ENCODE measurements around the gene BIRC6.
"Not testable (repeated sequence)": the region's sequence is repeated elsewhere in the genome, so short reads cannot be mapped to it uniquely, and the experiment has no call there.

BIRC6 gene

GRCh38 chr2:32453242-32454062 is 96.6 kb downstream of the BIRC6 start:
- DNase-seq, result no peak

DNA sequence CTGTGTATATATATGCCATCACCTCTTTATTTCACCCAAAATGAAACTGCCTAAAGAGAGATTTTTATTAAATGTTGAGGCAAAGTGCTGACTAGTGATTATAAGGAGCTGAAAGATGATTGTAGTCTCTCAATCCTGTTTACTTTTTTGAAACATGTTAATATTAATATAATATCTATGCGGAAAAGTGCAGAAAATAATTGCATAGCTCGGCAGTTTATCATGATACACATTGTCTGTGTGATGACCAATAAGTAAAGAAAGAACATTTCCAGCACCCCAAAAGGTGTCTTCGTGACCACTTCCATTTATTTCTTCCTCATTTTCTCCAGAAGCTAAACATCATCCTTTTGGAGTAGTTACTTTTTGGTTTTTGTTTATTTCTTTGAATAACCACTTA is 99.0 kb downstream of the BIRC6 start:
- no peak for DNase-seq

- DNase-seq, result no peak
These were observed 100.0 kb downstream of the BIRC6 start for GRCh38 chr2:32456808-32457207.

GRCh38 chr2:32457814-32458213 is 101.0 kb downstream of the BIRC6 start:
- DNase-seq, result no peak

DNA sequence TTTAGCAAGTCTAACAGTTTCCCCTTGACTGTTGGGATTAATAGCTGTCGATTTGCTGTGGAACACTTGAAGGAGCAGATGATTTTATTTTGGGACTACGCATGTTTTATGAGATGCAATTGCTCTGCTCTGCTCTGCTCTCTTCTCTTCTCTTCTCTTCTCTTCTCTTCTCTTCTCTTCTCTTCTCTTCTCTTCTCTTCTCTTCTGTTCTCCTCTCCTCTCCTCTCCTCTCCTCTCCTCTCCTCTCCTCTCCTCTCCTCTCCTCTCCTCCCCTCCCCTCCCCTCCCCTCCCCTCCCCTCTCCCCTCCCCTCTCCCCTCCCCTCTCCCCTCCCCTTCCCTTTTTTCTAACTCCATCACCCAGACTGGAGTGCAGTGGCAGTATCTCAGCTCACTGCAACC is 104.0 kb downstream of the BIRC6 start:
- not testable (repeated sequence) for DNase-seq

DNA sequence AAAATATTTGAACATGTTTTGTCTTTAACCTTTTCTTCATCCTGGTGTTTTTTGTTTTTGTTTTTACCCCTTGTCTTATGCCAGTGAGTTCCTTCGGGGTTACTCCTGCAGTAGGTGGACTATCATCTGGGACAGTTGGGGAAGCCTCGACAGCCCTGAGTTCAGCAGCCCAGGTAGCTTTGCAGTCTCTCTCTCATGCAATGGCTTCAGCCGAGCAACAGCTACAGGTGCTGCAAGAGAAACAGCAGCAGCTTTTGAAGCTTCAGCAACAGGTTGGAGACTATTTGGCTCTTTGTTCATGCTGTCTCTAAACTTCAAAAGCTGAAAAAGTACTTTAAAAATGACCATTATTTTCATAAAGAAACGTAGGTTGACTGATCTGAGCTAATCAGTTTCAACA is 106.3 kb downstream of the BIRC6 start:
- DNase-seq, result no peak

GRCh38 chr2:32464431-32464830 is 107.6 kb downstream of the BIRC6 start:
- no peak for DNase-seq

DNA sequence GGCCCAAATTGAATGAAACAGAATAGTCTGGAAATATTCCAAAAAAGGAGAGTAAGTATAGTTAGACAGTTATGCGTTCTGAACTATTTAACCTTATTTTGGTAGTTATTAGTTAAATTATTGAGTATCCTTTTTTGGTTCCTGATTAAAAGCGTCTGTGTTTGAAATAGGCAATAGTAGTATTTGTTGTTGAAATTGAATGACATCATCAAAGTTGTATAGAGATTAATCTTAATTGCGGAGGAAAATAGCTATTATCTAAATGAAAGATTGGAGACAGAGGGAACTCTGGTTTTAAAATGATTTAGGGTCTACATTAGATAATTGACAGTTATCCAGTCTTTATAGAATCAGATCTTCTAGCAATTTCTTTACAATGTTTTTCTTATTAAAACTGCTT is 115.8 kb downstream of the BIRC6 start:
- DNase-seq, result no peak

- DNase-seq, result no peak
These were observed 117.6 kb downstream of the BIRC6 start for GRCh38 chr2:32474381-32474780.

DNA sequence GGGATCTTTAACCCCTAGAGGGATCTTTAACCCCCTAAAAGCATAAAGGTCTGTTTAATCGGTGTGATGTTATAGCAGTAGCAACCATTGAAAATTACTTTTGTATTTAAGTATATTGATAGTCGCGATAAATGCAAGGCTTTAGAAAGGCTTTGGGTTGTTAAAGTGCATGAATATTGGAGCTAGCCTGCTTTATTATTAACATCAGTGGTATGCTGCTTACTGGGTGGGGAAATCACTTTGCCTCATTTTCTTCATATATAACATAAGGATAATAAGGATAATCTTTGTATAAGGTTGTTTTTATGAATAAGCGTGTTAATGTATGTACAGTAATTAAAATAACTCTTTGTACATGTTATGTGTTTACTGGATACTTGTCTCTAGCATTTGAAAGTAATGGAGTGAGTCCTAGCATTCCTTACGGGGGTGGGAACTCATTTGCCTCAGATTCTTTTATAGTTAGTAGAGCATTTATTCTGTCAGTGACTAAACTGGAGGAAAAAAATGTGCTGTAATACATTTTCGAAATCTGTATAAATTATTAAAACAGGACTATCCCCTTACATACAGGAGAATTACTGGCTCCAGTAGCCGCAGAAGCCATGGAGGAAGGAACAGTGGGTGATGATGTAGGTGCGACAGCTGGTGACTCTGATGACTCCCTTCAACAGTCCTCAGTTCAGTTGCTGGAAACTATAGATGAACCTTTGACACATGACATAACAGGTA is 122.2 kb downstream of the BIRC6 start:
- DNase-seq, result no peak

DNA sequence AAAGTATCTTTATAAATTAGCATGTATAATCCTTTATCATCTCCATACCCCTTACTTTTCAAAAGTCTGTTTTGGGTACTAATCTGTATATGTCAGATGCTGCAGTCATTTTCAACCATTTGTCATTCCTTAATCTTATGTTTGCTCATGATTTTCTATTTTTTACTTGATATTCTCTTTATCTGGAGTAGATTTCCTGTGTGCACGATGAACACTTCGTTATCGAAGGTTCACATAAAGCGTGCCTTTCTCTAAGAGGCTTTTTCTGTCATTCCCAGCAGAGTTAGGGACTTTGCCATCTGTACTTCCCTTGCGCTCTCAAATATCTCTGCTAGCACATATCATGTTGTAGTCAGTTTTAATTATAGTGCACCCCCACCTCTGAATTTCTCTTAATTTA is 123.2 kb downstream of the BIRC6 start:
- no peak for DNase-seq

- no peak for DNase-seq
These were observed 125.6 kb downstream of the BIRC6 start for GRCh38 chr2:32482471-32482870.

GRCh38 chr2:32484937-32485336 is 128.1 kb downstream of the BIRC6 start:
- no peak for DNase-seq

GRCh38 chr2:32485399-32485798 is 128.6 kb downstream of the BIRC6 start:
- no peak for DNase-seq

GRCh38 chr2:32489061-32489460 is 132.2 kb downstream of the BIRC6 start:
- no peak for DNase-seq

DNA sequence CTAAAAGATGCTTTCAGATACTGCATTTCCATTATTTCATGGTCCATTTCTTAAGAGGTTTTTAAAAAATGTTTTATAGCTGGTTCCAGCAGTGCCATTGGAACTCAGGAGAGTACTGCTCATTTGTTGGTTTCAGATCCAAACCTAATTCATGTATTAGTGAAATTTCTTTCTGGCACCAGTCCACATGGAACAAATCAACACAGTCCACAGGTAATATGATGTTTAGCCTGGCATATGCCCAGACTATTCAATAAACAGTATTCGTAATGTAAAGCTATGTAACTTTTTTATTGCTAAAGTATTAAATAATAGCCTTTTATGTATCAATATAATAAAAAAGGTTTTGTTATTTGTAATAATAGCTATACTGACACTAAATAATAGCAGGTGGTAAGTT is 134.5 kb downstream of the BIRC6 start:
- no peak for DNase-seq

DNA sequence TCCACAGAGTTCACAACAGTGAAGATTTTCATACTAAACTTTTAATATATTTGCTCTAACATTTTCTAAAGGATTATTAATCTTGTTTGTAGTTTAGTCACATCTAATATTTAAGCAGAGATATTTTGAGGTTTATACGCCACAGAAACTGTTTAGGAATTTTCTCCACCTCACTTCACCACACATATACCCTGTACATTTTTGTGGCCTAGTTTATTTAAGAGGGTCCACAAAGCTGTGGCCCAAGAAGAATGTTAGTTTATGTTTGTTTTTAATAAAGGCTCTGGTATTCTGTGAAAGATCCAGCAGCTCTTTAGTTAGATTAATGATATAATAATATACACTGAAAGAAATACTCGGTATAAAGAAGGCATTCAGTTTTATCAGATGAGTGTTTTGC is 138.3 kb downstream of the BIRC6 start:
- DNase-seq, result no peak

- DNase-seq, result no peak
These were observed 139.8 kb downstream of the BIRC6 start for GRCh38 chr2:32496662-32497061.

DNA sequence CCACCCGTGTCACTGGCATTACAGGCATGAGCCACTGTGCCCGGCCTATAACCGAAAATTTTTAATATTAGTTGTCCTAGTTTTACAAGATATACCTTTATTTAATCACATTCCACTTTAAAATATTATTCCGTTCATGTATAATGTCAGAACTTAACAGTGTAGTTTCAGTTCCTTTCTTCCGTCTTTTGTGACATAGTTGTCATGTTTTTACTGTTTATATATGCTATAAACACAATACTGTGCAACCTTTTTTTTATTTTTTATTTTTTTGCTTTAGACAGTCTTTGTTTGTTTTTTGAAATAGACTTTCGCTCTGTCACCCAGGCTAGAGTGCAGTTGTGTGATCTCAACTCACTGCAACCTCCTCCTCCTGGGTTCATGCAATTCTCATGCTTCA is 141.5 kb downstream of the BIRC6 start:
- no peak for DNase-seq

DNA sequence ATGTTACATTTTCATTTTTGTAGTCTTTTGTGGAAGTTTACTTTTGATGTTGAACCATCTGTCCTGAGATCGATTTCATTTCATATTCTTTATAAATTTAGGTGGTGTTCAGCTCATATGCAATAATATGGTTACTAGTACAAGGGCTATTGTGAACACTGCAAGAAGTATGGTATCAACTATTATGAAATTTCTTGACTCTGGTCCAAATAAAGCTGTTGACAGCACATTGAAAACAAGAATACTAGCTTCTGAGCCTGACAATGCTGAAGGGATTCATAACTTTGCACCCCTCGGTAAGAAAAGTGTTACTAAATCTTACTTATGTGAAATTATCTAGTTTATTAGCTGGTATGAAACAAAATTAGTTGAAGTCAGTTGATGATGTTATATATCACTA is 146.1 kb downstream of the BIRC6 start:
- no peak for DNase-seq

DNA sequence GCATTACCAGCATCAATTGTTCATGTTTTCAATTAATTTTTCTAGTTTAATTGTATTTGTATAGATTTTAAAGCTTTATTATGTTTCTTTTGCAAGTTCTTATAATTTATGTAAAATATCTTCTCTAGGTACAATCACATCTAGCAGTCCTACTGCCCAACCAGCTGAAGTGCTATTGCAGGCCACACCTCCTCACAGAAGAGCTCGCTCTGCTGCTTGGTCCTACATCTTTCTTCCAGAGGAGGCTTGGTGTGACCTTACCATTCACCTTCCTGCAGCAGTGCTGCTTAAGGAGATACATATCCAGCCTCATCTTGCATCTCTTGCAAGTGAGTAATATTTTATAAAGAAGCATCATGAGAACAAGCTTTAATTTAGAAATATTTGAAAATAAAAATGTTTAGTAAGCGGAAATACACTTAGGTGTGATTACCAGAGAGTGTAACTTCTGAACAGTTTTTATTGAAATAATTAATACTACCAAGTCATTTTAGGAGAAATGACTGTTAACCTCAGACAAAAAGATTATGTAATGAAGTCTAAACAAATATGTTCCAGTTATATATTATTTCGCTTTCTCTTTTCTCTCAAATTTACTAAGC is 148.2 kb downstream of the BIRC6 start:
- DNase-seq, result no peak

DNA sequence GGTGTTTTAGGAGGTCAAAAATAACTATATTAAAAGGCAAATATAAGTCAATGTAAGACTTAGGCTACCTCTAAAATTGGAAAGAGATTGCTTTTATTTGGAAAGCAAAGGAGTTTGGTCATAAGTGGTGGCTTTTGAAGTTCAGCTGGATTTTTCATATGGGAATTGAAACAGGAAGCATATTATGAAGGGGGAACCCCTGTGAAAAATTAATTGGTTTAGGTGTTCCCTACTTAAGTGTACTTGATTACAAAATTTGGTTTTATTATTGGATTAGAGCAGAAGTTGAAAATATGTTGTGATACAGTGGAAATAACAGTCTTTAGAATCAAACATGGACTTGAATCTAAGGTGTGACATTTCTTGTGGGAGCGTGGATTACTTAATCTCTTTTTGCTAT is 149.6 kb downstream of the BIRC6 start:
- no peak for DNase-seq

DNA sequence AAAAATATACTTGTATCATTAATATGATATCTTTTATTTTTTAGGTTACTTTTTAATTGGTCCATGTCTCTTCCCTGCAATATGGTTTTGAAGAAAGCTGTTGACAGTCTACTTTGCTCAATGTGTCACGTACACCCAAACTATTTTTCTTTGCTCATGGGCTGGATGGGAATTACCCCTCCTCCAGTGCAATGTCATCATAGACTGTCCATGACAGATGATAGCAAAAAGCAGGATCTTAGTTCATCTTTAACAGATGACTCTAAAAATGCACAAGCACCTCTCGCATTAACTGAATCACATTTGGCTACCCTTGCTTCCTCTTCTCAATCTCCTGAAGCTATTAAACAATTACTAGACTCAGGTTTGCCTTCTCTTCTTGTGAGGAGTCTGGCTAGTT is 158.1 kb downstream of the BIRC6 start:
- DNase-seq, result no peak

- no peak for DNase-seq
These were observed 159.7 kb downstream of the BIRC6 start for GRCh38 chr2:32516567-32516966.
